Measurements from ENCODE around the gene ITPA. TPM values are rescaled to one million over a fixed set of nuclear protein-coding genes. Genes with fewer than 3 reads are reported as not detected.

Gene ITPA
- total and polyA plus RNA-seq, 2 of the 13 experiments (the other 11 are each of a cell fraction or from before 2014, with no cell fraction given): 60.1 to 103 TPM

GRCh38 chr20:3237958-3238615, 28.8 kb downstream of the ITPA start (continued):
- no peak for TF ChIP-seq DNMT1 (CRISPR knock-in tag; IDR thresholded peaks at IDR 0.05)
- TF ChIP-seq ZGPAT (CRISPR knock-in tag; IDR thresholded peaks at IDR 0.05): peak; percentile 18; the same call in 1 of the 2 replicates
- no peak for TF ChIP-seq HBP1 (CRISPR knock-in tag; IDR thresholded peaks at IDR 0.05; ENCODE audit: low read depth)
- no peak; the same call in 1 of the 2 replicates for TF ChIP-seq ZNF747 (CRISPR knock-in tag; IDR thresholded peaks at IDR 0.05; ENCODE audit: borderline replicate concordance)
- no peak for TF ChIP-seq HIVEP1 (CRISPR knock-in tag; IDR thresholded peaks at IDR 0.05)
- TF ChIP-seq RFX1 (IDR thresholded peaks at IDR 0.05): no peak
- TF ChIP-seq TEAD2 (CRISPR knock-in tag; IDR thresholded peaks at IDR 0.05): no peak
- no peak for TF ChIP-seq ZBTB26 (CRISPR knock-in tag; IDR thresholded peaks at IDR 0.05; ENCODE audit: borderline replicate concordance)
- TF ChIP-seq ZNF382 (CRISPR knock-in tag; IDR thresholded peaks at IDR 0.05; ENCODE audit: borderline replicate concordance): no peak
- no peak for TF ChIP-seq LCORL (IDR thresholded peaks at IDR 0.05)
- TF ChIP-seq LCORL (CRISPR knock-in tag; IDR thresholded peaks at IDR 0.05): peak; percentile 52; the same call in 1 of the 2 replicates
- no peak for TF ChIP-seq NCOR1 (IDR thresholded peaks at IDR 0.05; ENCODE audit: borderline replicate concordance, low read length)
- no peak for TF ChIP-seq ETV6 (CRISPR knock-in tag; conservative IDR thresholded peaks at IDR 0.05)
- no peak for TF ChIP-seq DMTF1 (CRISPR knock-in tag; IDR thresholded peaks at IDR 0.05)
- no peak for TF ChIP-seq SNRNP70 (IDR thresholded peaks at IDR 0.05; ENCODE audit: low read depth, low read length)
- TF ChIP-seq ZNF777 (CRISPR knock-in tag; IDR thresholded peaks at IDR 0.05): no peak
- no peak for TF ChIP-seq ZNF136 (CRISPR knock-in tag; IDR thresholded peaks at IDR 0.05; ENCODE audit: low read depth)
- no peak for TF ChIP-seq ZNF432 (CRISPR knock-in tag; IDR thresholded peaks at IDR 0.05; ENCODE audit: borderline replicate concordance)
- 0 out of 2 replicates have a peak, but pooled peaks have one; percentile 48 for TF ChIP-seq ZBTB42 (CRISPR knock-in tag; IDR thresholded peaks at IDR 0.05)
- no peak for TF ChIP-seq FOXK1 (CRISPR knock-in tag; IDR thresholded peaks at IDR 0.05; ENCODE audit: borderline replicate concordance, low read depth)
- TF ChIP-seq JUN (CRISPR knock-in tag; IDR thresholded peaks at IDR 0.05): no peak
- TF ChIP-seq MAFK (conservative IDR thresholded peaks at IDR 0.05 in 1 of 2, IDR thresholded peaks at IDR 0.05 in 1 of 2; ENCODE audit: low read length in 2 of 2): no peak
- TF ChIP-seq ZNF598 (CRISPR knock-in tag; IDR thresholded peaks at IDR 0.05; ENCODE audit: borderline replicate concordance): no peak
- no peak for TF ChIP-seq ZKSCAN1 (IDR thresholded peaks at IDR 0.05; ENCODE audit: low read length)
- TF ChIP-seq ZNF12 (CRISPR knock-in tag; IDR thresholded peaks at IDR 0.05): no peak
- no peak for TF ChIP-seq GPN1 (CRISPR knock-in tag; IDR thresholded peaks at IDR 0.05; ENCODE audit: borderline replicate concordance)
- no peak for TF ChIP-seq ZBTB21 (CRISPR knock-in tag; IDR thresholded peaks at IDR 0.05)

Data from HepG2 (cell line).